KG1 (cell line): Measurements from ENCODE around the gene COL9A3.

Experiments used
- DNase-seq: peaks from one replicate; lab custom pipeline; 2025; lab: John Stamatoyannopoulos, UW

Gene COL9A3

DNA sequence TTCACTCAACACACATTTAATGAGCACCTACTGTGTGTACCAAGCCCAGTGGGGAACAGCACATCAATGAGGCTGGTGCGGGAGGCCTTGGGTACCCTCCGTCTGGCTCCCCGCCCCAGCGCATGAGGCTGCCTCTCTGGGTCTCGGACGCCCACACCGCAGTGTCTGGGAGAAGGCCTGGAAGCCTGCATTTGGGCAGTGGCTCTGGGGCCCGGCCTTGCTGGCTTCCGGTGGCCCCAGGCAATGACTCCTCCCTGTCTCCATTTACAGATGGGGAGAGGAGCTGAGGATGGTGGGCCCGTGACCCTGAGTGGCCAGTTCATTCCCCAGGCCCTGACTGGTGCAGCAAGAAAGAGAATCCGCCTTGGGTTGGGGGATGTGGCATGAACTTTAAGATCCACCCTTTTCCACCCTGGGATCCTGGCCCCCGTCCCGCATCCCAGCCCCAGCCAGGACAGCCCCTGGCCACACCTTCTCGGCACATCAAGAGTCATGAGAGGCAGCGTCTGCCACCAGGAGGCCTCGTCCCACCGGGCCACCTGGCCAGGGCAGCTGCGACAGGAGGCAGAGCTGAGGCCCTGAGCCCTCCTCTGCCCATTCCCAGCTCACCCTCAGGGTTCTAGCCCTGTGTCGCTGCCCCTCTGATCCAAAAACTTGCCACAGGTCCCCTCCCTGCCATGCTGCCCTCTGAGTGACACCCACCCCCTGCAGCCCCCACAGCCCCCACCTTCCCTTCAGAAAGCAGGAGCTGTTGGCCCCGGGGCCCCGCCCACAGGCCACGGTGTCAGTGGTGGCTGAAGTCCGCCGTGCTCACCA lies 38.0 kb upstream of the COL9A3 start:
- DNase-seq, result no peak

DNA sequence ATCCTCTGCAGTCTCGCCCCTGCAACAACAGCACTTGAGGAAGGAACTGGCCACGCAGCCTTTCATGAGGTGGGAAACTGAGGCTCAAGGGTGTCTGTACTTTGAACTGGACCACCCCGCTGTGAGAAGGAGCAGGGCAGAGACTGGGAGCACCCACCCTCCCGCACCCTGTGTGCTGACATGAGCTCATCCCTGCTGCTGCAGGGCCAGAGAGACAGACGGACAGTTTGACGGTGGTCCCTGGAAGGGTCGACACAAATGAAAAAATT lies 37.5 kb upstream of the COL9A3 start:
- DNase-seq, result no peak

DNA sequence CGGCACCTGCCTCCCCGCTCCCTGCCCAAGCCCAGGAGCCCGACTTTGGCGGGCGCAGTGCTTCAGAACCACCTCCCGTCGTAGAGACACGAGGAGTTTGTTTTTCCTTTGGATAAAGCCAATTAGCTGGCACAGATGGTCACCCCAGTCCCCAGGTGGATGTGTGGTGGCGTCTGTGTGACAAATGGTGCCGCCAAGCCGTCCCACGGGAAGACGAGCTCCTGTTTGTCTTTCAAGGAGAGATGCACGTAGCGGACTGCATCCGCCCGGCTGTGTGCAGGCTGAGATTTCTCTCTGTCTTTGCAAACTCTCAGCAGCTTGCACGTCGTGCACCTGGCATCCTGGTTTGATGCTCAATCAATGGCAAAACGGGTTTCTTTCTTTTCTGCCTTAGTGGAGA lies 36.6 kb upstream of the COL9A3 start:
- no peak for DNase-seq

DNA sequence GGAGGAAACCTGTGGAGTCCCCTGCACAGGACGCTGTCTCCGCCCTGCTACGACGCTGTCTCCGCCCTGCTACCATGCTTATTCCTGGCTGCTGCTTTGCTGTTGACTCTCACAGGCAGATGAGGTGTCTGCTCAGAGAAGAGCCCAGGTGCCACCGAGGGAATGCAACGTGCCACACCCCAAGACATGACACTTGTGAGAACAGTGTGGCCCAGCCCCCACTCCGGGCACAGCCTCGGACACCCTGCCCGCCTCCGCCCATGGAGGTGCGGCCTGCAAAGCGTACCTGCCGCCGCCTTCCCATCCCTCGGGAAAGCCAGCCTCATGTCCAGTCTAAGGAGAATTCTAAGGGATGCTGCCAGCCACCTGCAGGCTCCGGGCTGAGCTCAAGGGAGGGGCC lies 36.2 kb upstream of the COL9A3 start:
- no peak for DNase-seq

DNA sequence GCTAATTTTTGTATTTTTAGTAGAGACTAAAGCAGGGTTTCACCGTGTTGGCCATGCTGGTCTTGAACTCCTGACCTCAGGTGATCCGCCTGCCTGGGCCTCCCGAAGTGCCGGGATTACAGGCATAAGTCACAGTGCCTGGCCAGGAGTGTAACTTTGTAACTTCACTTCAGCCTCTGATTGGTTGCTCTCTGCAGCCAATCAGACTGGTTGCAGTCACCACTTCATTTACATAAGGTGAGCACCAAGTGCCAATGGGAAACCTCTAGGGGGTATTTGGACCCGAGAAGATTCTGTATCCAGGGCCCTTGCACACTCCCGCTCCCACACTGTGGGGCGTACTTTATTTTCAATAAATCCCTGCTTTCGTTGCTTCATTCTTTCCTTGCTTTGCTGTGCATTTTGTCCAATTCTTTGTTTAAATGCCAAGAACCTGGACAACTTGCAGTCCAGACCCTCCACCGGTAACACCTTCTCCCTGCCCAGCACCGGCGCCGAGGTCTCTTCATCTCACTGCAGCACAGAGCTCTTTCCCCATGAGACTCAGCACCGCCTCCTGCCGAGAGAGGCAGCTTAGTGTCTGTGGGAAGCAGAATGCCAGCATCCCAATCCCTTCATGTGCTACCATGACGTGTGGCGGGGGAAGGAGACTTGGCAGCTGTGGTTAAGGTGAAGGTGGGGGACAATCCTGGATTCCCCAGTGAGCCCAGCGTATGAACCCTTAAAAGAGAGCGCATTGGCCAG lies 34.5 kb upstream of the COL9A3 start:
- no peak for DNase-seq

DNA sequence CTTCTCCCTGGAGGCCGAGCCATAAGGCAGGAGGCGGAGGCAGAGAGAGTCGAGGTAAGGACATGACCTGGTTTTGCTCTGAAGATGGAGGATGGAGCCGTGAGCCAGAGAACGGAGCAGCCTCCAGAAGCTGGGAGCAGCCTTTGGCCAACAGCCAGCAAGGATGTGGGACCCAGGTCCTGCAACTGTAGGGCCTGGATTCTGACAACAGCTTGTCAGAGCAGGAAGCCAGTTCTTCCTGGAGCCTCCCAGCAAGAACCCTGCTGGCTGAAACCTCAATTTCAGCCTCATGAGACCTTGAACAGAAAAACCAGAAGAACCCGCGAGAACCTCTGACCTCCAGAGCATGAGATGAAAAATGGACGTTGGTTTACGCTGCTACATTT lies 34.0 kb upstream of the COL9A3 start:
- DNase-seq, result peak; percentile 21

DNA sequence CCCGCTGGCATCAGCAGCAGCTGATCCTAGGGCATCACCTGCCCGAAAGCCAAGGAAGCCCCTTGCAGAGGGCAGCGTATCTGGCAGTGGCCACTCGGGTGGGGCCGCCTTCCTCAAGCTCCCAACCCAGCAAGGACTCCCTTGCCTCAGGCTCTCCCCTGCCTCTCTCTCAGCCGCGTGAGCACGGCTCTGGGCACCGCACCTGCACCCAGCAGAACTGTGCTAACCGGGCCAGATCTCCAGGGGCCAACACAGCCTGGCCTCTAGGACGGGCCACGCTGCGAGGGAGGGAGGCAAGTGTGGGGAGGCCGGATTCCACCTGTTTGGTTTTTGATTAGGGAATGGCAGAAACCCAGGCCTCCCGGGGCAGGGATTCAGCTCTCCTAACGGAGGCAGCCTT lies 32.4 kb upstream of the COL9A3 start:
- DNase-seq, result no peak

DNA sequence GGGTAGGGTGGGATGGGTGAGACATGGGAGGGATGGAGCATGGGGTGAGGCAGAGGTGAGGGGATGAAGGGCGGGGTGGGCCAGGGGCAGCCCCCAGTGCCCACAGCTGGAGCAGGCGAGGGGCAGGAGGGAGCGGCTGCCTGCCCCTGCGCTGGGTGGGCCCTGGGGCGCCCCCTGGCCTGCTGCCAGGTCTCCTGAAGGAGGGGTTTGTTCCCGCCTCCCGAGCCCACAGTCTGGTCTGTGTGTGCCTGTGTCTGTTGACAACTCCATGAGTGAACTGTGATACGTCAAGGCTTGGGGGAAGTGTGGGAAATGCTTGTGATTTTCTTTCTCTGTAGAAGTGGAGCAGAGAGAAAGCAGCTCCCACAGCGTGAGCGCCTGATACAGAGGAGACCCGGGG lies 31.5 kb upstream of the COL9A3 start:
- DNase-seq, result no peak

DNA sequence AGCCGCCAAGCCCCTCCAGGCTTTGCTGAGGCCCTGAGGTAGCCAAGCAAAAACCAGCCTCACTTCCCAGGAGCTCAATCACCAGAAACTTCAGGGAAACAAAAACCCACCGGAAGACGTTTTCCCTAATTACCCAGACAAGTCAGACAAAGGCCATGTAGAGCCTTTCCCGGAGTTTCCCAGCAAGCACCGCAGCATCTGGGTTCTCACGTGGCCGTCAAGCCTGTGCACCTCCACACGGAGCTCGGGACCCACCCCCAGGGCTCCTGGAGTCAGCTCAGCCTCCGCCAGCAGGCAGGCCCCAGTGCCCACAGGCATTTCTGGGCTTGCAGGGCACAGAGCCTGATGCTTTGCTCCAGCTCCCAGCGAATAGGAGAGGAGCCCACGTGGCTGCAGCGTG lies 30.7 kb upstream of the COL9A3 start:
- DNase-seq, result no peak

DNA sequence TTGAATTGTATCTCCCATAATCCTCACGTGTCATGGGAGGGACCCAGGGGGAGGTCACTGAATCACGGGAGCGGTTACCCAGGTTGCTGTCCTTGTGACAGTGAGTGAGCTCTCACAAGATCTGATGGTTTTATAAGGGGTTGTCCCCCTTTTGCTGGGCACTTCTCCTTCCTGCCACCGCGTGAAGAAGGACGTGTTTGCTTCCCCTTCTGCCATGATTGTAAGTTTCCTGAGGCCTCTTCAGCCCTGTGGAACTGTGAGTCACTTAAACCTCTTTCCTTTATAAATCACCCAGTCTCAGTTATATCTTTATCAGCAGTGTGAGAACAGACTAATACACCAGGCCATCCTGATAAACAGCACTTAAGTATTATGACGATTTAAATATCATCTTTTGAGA lies 29.5 kb upstream of the COL9A3 start:
- DNase-seq, result no peak

DNA sequence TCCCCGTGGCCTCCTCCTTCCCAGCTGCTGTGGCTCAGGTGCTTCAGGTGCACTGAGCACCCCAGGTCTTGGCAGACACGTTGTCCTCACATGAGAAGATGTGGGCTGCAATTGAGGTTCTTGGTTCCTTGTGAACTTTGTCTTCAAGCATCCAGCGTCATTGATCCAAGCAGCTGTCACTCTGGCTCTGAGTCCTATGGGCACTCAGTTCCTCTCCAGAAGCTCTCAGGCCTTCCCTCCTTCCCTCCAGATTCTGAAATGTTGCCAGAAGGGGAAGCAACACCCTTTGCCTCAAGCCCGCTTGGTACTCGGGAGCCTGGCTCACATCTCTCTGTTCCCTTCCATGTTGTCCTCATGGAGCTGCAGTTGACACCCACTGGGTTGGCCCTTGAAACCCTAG lies 29.0 kb upstream of the COL9A3 start:
- DNase-seq, result no peak

DNA sequence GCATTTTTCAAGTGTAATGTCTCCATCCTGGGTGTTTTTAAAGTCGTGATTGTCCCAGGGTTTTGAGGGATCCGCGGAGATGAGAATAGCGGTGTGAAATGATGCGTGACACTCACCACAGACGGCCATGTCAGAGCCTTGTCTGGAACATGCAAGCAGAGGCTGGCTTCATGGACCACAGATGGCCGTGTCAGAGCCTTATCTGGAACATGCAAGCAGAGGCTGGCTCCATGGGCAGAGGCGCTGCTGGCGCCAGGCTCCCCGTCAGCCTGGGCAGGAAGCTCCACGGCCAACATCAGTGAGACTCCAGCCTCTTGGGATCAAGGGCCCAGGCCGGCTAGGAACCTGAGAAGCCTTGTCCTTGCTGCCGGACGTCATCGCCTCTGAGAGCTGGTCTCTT lies 28.2 kb upstream of the COL9A3 start:
- no peak for DNase-seq

DNA sequence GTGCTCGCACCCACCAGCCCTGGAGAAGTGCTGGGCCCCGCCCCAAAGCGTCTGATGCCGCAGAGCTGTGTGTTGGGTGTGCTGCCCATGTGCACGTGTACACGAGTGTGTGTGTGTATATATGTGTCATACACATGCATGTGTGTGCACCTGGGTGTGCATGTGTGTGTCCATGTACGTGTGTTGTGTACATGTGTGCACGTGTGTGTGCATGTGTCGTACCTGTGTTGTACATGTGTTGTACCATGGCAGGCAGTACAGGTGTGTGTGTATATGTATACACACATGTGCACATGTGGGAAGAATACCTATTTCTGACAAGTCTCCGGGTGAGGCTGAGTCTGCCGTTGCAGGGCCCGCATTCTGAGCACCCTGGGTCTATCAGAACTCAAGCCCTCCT lies 26.8 kb upstream of the COL9A3 start:
- DNase-seq, result no peak

DNA sequence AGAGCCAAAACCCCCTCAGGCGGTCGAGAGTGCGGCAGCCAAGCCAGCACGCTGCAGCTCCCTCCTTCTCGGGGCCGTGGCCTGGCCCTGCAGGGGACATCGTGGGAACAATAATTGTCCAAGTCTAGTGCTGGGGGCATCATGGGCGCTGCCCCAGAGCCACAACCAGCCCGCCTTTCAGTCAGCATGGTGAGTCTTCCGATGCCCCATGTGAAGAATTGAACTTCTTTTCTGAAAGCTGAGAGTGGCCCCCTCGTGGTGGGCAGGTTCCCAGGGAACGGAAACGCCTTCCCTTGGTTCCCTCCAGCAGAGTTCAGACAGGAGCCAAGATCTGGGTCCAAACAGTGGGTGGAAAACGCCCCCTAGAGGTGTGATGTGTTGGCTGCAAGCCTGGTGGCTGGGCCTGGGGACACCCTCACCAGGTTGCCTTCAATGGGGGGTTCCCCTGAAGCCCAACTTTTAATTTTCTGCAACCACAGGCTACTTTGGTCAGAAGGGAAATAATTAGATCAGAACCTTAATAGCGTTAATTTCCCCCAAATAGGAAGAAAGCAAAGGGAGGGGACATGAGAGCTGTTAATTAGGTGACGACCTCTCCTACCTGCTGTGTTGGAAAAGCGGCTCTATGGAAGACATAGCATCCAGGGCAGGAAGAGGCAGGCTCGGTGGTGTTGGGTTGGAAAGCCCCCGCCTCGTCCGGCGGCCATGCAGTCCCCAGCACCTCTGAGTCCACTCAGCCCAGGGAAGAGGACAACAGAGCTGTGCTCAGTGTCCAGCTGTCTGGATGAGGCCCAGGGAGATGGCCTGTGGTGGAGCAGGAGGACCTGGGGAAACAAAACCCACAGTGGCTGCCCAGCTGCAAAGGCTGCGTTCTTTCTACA lies 25.3 kb upstream of the COL9A3 start:
- peak; percentile 78 for DNase-seq

DNA sequence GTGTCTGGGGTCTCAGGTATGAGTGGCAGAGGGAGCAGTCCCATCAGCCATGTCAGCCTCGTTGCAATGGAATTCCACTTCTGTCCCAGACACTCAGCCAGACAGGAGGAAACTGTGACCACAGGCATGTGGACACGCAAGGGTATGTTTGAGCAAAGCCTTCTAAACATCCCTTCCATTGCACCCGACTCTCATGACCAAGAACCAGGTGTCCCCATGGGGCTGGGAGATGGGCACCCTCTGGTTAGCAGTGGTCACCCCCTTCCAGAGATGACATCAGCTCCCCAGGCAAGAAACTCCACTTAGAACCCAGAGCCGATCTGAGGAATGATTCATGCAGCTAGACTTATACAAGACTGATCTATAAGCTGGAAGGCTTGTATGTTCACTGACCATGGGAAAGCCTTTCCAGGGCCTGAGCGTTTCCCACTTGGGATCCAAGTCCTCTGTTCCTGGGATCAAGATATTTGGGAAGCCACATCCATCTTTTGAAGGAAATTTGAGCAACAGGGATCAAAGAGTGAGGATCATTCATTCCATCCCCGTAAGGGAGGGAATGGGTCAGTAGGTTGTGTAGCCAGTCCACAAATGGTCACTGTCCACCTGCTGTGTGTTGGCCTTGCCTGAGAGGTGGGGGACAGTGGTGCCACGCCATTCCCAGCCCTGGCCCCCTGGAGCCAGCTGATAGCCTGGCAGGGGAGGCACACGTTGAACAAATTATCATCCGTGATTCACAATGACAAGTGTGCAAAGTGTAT lies 24.5 kb upstream of the COL9A3 start:
- DNase-seq, result no peak

DNA sequence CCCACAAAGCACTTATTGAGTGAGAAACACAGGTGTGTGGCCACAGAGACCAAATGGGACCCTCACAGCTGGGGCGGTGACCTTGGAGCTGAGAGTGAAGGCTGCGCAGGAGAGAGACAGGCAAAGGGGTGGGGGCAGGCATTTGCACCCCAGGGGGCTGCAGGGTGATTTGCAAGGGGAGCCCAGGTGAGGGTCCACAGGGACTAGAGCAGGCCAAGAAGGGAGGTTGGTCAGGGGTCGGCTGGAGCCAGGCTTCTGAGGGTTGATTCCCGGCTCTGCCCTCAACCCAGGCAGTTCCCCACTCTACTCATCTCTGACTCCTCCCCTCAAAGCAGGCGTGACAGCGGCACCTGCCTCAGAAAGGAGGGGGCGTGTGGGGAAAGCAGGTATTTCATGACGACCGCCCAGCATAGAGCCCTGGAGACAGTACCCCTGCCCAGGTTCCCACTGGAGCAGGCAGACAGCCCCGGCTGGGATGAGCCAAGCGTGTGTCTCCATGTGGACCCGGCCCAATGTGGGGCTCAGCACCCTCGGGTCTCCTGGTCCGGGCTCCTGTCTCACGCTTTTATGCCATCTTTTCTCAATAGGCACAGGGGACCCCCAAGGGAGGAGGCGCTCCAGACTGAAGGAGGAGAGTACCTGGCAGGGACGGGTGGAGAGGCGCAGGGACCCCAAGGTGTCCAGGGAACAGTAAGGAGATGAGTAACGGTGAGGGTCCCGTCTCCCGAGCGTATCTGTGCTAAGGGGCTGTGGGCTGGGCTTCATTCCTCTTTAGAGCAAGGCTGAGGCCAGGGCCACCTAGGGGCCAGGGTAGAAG lies 23.7 kb upstream of the COL9A3 start:
- DNase-seq, result no peak

DNA sequence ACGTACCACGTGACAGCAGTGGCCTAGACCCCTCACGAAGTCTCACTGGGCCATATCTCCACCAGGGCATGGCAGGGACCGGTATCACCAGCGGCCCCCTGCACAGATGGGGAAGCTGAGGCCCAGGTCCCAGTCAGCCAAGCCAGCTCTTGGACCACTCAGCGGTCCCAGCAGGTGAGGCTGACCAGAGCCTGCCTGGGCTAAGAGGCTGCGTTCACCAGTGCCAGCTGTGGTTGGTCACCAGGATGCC lies 23.2 kb upstream of the COL9A3 start:
- DNase-seq, result no peak

DNA sequence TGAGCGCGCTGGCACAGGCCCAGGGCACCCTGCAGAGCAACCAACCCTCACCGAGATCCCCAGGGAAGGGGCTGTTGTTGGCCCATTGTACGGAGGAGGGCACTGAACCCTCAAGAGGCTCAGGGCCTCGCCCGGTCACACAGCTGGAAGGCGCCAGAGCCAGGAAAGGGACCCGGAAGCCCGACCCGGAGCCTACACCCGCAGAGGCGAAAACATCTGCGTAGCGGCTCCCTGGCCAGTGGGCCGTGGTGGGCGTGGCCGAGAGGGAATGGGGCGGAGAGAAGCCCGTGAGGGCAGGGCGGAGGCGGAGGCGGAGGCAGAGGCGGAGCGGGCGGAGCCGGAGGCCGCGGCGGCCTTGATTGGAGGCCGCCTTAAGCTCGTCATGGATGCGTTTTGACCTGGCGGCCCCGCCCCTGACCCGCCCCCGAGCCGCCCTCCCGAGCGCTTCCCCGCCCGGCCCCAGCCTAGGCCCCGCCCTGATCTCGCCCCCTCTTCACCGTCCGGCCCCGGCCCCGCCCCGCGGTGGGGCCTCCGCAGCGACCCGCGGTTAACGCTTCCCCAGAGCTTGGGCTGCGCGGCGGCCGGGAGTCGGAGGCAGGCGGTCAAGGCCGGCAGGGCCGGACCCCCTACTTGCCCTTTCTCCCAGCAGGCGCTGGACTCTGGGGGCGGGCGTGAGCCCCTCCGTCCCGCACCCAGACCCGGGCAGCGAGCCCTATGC lies 22.7 kb upstream of the COL9A3 start:
- peak; percentile 92 for DNase-seq

DNA sequence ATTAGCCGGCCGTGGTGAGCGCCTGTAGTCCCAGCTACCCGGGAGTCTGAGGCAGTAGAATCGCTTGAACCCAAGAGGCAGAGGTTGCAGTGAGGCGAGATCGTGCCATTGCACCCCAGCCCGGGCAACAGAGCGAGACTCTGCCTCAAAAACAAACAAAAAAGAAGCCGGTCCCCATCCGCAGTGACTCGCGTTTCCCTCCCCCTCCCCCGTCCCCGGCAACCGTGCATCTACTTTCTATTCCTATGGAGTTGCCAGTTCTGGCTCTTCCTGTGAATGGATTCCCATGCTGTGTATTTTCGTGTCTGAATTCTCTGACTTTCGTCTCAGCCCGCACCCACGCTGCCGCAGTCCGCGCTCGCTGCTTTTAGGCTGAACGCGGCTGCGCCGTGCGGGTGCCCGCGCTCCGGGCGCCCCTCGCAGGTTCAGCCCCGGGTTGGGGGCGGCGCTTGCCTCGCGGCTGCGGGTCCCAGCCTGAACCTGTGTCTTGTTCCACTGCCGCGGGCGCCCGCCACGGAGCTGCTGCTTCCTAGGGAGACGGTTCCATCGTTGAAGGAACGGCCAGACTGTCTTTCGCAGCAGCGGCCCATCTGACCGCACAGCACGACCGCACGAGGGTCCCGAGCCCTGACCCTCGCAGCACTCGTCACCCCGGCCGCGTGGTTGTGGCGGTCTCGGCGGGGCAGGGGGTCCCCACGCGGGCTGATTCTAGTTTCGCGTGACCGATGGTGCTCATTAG lies 21.7 kb upstream of the COL9A3 start:
- DNase-seq, result peak; percentile 58
